Subcutaneous abdominal adipose tissue (tissue), 5 donors: ENCODE data around the gene ZPLD1.

ENCODE experiments used
- H3K27ac ChIP-seq: one replicate; pipeline ENCODE4 v1.7.0; 2013; ENCODE audit warnings: low read depth, mild to moderate bottlenecking, inconsistent platforms, low read length, moderate library complexity
- H3K27me3 ChIP-seq, 5 donors: one replicate each; pipeline ENCODE4 v1.7.0; 2013; ENCODE audit warnings: low read length in 5 of 5, inconsistent platforms in 1 of 5; ENCODE audit not compliant: control insufficient read depth in 5 of 5, insufficient read depth in 4 of 5
- H3K36me3 ChIP-seq, 5 donors: one replicate each; pipeline ENCODE4 v1.7.0; 2013; ENCODE audit warnings: low read length in 5 of 5; ENCODE audit not compliant: control insufficient read depth in 5 of 5, insufficient read depth in 5 of 5
- H3K4me1 ChIP-seq, 5 donors: one replicate each; pipeline ENCODE4 v1.7.0; 2013; ENCODE audit warnings: low read length in 5 of 5, mild to moderate bottlenecking in 3 of 5, moderate library complexity in 1 of 5; ENCODE audit not compliant: control insufficient read depth in 5 of 5, insufficient read depth in 5 of 5
- H3K4me3 ChIP-seq, 5 donors: one replicate each; pipeline ENCODE4 v1.7.0; 2013; ENCODE audit warnings: low read length in 5 of 5, low read depth in 1 of 5
- H3K9ac ChIP-seq, 5 donors: one replicate each; pipeline ENCODE4 v1.7.0; 2013; ENCODE audit warnings: low read length in 5 of 5, mild to moderate bottlenecking in 4 of 5, moderate library complexity in 3 of 5
- H3K9me3 ChIP-seq, 5 donors: one replicate each; pipeline ENCODE4 v1.7.0; 2013; ENCODE audit warnings: low read length in 5 of 5; ENCODE audit not compliant: control insufficient read depth in 5 of 5
- donor health status: healthy.
- donor health status: healthy.
- donor health status: healthy.
- donor health status: healthy.
- donor health status: healthy.

ZPLD1 gene

DNA sequence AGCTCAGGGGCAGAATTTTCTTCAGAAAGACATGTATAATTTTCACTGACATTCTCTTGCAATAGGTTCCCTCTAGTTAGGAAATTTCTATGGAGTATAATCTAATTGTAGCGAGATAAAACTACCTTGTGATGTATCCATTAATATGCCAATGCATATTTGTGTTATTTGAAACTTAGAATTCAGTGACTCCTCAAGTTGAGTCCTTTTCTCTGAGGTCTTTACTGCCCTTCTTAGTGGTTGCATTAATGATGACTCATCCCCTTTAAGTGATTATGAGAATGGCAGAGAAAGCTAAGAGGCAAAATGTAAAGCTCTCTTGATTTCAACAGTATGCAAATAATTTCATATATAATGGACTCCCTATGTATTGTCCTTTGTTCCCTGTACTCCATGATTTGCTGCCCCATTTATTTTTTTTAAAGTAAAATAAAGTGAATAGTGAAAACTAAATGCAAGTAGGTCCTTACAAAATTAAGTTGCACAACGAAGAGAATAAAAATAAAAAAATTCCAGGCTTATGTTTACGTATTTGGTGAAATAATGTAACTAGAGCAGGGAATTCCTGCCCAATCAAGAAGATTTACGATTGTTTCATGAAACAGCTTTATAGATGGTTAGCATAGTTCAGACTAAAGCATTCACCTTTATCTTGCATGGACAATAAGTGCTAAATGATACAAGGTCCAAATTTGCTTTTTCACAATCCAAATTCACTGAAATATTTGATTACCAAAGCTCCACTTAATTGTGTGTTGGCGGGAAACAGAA, 78.1 kb downstream of the ZPLD1 start:
- H3K27me3 ChIP-seq, result no peaks in the 10 kb centered on the region
- H3K4me3 ChIP-seq, result no peak overlapping the region
- no peak overlapping the region for H3K27ac ChIP-seq
- H3K4me1 ChIP-seq, result peaks cover 0 to 2% (median 0%) of the 10 kb centered on the region in 5 donors
- H3K9ac ChIP-seq, result no peak overlapping the region
- no peaks in the 10 kb centered on the region for H3K36me3 ChIP-seq
- no peaks in the 10 kb centered on the region for H3K9me3 ChIP-seq

DNA sequence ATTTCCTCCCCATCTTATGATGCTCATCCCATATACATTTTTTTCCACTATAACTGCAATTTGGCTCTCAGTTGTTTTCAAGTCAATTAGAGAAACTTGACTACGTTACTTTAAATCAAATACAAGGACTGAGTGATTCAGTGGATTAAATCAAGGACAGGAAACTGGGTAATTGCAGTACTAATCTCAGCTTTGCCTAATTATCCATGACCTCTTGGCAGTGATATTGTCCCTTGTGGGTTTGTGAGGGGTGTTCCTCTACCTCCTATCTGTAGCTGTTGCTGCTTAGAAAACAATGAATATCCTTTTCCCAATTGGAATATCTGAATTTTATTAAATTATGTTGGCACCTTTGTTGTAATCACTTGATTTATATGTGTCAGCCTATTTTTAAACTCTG, 79.4 kb downstream of the ZPLD1 start:
- Histone ChIP-seq H3K4me1 (peaks cover 0 to 2% (median 0%) of the 10 kb centered on the region in 5 donors), H3K27ac (no peak overlapping the region), H3K36me3 (no peaks in the 10 kb centered on the region), H3K9ac (no peak overlapping the region), H3K4me3 (no peak overlapping the region), H3K27me3 (no peaks in the 10 kb centered on the region), H3K9me3 (no peaks in the 10 kb centered on the region)

DNA sequence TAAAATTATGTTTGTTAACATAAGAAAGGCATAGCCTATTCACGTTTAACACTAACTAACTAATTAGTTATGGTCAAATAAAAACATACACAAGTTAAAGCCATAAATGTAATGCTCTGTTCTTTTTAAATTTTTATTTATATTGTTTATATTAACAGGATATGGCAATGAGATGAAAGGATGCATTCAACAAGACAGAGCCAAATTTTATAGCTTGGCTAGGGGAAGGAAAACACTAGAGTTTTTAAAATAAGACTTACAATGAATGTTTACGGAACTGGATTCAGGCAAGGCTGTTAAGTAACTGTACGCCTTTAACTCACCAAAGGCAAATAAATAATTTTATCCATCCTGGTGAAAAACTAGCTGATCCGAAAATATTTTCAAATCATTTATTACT, 86.4 kb downstream of the ZPLD1 start:
- no peak overlapping the region for H3K9ac ChIP-seq
- no peaks in the 10 kb centered on the region for H3K36me3 ChIP-seq
- H3K4me1 ChIP-seq, result no peaks in the 10 kb centered on the region
- H3K9me3 ChIP-seq, result no peaks in the 10 kb centered on the region
- no peaks in the 10 kb centered on the region for H3K27me3 ChIP-seq
- H3K27ac ChIP-seq, result no peak overlapping the region
- H3K4me3 ChIP-seq, result no peak overlapping the region

DNA sequence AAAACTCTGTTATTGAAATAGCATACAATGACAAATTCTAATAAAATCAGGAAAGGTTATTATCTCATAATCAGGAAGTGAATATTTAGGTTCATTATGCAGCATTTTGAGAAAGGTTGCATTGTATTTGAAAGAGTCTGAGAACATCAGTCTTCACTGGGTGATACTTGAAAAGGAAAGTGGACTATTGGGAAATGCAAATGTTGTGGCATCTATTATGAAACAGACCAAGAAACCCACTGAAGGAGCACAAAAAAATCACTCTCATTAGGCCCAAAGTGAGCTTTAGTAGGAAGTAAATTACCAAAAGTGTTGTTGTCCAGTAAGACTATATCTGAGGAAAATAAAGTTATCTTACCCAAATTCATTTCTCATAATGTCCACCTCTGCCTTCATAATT, 90.8 kb downstream of the ZPLD1 start:
- H3K9me3 ChIP-seq, result no peaks in the 10 kb centered on the region
- no peaks in the 10 kb centered on the region for H3K27me3 ChIP-seq
- no peak overlapping the region for H3K9ac ChIP-seq
- H3K27ac ChIP-seq, result no peak overlapping the region
- no peaks in the 10 kb centered on the region for H3K36me3 ChIP-seq
- H3K4me3 ChIP-seq, result no peak overlapping the region
- H3K4me1 ChIP-seq, result peaks cover 0 to 12% (median 0%) of the 10 kb centered on the region in 5 donors

DNA sequence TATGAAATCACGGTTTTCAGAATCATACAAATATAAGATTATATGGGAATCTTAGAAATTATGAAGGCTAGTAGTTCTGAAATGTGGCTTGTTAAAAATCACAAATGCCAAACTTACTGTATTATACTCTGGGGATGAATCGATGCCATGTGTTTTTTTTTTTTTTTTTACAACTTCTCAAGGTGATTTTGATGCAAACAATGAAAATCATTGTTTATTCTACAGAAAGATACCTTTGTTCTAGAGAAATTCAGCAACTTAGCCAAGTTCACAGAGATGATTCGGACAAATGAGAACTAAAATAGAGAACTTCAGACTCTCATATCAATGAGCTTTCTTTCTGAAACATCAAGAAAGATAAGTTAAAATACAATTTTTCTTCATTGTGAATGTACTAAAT, 92.0 kb downstream of the ZPLD1 start:
- no peaks in the 10 kb centered on the region for H3K27me3 ChIP-seq
- H3K27ac ChIP-seq, result no peak overlapping the region
- no peak overlapping the region for H3K9ac ChIP-seq
- H3K4me1 ChIP-seq, result peaks cover 0 to 12% (median 0%) of the 10 kb centered on the region in 5 donors
- no peaks in the 10 kb centered on the region for H3K36me3 ChIP-seq
- no peaks in the 10 kb centered on the region for H3K9me3 ChIP-seq
- H3K4me3 ChIP-seq, result no peak overlapping the region

DNA sequence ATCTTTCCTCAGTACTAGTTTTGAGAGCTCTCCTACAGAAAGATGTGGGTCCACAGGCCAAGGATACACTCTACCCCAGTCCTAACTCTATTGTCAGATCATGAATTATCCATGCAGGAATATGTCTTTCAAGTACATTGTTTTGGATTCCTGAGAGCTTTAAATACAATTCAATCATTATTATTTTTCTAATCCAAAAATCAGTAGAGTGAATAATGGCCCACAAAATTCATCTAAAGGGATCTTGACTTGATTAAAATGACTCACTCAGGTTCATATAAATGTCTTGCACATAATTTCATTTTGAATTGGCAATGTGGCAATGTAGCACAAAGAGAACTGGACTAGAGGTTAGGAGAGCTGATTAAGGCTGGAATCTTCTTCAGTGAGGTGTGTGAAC, 93.9 kb downstream of the ZPLD1 start:
- Histone ChIP-seq H3K36me3 (no peaks in the 10 kb centered on the region), H3K27ac (no peak overlapping the region), H3K9ac (no peak overlapping the region), H3K27me3 (no peaks in the 10 kb centered on the region), H3K4me3 (no peak overlapping the region), H3K4me1 (peaks cover 0 to 12% (median 0%) of the 10 kb centered on the region in 5 donors), H3K9me3 (no peaks in the 10 kb centered on the region)
